GM12875 (cell line): Measurements from ENCODE around the gene NHSL2.

Experiments used
- H3K4me3 ChIP-seq: one replicate; pipeline ENCODE4 v1.5.1; 2011; ENCODE audit warnings: low read depth, low read length, control low read depth
- TF ChIP-seq, protein P1 (sequence below): IDR thresholded peaks from 2 replicates; pipeline ENCODE4 v1.5.1; 2011; ENCODE audit warnings: low read depth, mild to moderate bottlenecking, control low read depth, inconsistent platforms, low read length, moderate library complexity, borderline replicate concordance; ENCODE audit not compliant: insufficient read depth

The NHSL2 gene

DNA sequence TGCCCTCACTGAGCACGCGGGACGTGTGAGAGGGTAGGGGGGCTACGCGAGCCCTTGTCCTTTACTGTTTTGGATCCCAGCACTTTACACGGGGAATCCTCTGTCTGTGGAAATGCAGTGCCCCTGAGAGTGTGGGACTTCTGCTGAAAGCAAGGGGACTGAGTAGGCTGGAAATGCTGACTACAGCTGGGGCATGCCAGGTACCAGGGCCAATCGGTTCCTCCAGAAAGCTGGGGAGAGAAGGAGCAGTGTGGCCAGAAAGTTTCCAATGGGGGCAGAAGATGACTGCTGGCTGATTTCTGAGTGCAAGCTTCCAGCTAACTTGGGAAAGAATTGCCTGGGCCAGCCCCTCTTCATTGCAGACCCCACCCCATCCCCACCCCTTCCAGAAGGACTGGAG is 1.5 kb downstream of the NHSL2 start:
- TF ChIP-seq, protein P1, sequence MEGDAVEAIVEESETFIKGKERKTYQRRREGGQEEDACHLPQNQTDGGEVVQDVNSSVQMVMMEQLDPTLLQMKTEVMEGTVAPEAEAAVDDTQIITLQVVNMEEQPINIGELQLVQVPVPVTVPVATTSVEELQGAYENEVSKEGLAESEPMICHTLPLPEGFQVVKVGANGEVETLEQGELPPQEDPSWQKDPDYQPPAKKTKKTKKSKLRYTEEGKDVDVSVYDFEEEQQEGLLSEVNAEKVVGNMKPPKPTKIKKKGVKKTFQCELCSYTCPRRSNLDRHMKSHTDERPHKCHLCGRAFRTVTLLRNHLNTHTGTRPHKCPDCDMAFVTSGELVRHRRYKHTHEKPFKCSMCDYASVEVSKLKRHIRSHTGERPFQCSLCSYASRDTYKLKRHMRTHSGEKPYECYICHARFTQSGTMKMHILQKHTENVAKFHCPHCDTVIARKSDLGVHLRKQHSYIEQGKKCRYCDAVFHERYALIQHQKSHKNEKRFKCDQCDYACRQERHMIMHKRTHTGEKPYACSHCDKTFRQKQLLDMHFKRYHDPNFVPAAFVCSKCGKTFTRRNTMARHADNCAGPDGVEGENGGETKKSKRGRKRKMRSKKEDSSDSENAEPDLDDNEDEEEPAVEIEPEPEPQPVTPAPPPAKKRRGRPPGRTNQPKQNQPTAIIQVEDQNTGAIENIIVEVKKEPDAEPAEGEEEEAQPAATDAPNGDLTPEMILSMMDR = no peak
- H3K4me3 ChIP-seq = no peak overlapping the region

DNA sequence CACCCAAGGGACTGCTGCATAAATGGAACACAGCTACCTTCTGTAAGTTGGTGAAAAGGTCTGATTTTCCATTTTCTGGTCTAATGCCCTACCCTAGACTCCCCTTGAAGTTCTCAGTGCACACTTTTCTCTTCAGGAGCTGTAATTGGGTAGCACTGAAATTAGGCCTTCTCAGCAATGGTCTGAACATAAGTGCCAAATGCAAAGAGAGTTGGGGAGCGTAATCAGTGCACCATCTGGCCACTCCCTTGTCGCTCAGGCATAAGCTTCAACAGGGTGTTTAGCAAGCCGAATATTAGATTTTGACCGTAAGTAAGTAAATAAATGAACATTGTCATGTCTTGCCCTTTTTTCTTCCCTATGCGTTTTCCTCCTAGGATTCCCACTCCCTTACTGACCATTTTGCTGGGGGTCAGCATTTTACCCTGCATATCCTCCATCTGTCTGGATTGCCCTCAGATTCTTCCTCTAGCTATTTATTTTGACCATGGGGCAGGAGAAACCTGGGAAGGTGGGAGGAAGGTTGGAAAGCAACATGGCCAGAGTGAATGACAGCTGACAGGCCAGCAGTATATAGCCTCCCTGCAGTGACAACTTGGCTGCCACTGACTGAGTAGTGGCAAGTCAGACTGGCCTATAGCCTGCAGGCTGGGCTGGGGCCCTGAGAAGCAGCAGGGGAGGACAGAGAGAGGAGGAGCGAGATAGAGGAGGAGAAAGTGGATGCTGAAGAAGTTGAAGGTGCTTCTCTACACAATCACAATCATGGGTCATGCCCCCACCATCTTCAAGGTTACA is 2.7 kb downstream of the NHSL2 start:
- no peak overlapping the region for H3K4me3 ChIP-seq
- TF ChIP-seq, protein P1 = no peak

DNA sequence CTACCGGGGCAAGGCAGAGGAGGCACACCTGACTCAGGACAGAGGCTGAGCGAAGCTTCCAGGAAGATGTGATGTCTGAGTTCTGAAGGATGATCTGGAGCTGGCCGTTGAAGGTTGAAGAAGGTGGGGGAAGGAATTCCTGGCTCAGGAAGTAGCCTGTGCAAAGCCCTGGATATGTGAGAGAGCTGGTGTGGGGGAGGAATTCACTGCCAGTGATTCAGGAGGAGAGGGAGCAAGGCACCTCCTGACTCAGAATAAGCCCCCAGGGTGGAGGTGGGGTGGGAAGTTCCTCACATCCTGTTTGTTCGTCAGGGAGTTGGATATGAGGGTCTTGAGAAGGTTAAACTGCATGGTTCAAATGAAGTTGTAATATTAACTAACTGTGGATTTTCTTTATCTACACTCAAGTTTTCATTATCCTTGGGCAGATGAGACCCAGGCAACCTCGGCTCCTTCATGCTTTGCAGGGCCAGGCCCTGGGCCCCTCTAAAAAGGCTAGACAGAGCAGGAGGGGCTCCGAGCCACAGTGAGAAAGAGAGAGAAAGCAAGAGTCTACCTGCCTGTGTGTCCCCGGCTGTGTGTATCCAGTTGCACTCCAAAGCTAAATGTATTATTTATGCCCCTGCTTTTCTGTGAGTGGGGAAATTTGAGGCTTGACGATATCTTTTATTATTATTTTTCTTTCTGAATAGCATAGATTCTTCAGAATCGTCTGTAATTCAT is 7.1 kb downstream of the NHSL2 start:
- TF ChIP-seq, protein P1 = no peak
- H3K4me3 ChIP-seq = no peak overlapping the region

DNA sequence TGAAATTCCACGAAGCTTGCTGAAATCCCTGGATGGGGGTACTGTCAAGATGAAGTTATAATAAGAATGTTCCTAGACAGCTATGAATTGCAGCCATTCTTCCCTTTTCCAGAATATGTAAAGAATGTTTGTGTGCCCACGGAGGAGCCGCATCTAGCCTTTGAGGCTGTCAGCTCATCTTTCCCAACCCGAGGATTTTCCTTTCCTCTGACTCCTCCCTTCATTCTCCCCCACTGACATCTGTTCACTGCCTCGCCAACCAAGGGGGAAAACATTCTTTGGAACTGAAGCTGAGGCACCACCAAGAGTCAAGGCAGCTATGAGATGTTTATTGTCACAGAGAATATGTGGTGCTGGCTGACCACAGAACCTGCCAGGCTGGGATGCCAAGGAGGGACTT is 8.8 kb downstream of the NHSL2 start:
- TF ChIP-seq, protein P1 = no peak
- no peak overlapping the region for H3K4me3 ChIP-seq

DNA sequence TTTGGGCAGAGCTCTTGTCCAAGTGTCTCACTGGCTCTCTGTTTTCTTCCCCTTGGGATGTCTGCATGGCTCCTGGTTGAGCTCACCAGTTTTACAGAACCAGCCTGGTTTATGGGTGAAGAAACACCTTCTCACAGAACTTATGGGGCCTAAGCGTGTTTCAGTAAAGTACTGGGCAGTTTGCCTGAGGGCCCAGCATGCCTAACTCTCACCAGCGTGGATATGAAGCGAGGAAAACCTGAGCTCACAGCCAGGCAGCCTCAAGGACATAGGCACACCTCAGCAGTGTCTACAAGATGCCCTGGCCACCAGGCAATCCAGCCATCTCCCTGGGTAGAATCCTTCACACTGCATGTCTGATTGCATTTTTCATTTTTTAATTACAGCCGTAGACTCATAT is 9.2 kb downstream of the NHSL2 start:
- H3K4me3 ChIP-seq = no peak overlapping the region
- TF ChIP-seq, protein P1 = no peak

DNA sequence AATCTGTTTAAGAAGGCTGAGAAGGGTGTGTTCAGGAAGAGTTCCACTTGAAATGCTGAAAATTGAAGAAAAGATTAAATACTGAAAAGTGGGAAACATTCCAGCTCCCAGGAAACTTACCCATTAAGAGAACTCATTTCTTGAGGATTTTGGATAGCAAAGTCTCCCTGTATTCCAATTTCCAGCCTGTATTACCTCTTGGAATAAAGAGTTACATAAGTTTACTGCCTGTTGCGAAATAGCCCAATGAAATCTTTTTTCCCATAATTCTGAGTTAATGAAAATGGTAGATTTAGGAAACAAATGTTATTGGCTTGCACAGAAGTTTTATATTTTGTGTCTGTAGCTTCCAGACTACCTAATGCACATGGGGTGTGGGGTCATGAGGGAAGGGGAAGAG is 12.0 kb downstream of the NHSL2 start:
- no peak overlapping the region for H3K4me3 ChIP-seq
- TF ChIP-seq, protein P1 = no peak

DNA sequence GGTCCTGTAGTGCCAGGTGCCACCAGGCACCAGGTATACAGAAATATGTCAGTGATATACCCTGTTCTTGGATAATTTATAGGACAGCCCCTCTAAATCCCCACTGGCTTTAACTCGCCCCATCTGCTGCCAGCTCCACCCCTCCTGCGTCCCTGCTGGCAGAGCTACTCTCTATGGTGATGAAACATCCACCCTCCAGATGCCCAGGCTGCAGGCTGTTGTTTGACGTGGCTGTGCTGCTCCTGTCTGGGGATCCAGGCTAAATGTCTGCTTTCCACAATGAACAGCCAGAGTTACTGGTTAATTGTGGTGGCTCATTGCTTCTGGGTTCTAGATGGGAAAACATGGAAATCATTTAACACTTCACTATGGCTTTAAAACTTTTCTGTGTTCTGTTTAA is 12.9 kb downstream of the NHSL2 start:
- H3K4me3 ChIP-seq = no peak overlapping the region

More for the DNA sequence above, 12.9 kb downstream of the NHSL2 start:
- TF ChIP-seq, protein P1 = no peak
